ENCODE data around the gene NTM.

DNA sequence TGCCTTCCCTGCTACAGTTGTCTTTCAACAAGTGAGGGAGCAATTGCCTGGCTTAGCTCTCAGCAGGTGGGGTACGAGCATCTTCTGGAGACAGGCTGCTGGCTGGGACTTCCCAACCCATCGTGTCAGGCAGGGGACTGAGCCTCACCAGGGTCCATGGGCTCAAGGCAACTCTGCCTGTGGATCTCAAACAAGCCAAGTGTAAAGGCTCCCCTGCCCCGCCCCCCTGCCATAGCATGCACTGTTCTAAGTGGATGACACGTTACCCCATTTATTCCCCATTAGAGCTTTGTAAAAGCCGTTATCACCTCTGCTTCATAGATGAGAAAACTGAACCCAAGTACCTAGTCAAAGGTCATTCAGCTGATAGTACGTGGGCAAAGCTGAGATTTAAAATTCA lies 222.9 kb downstream of the NTM start:
- TF ChIP-seq POLR2A (IDR thresholded peaks at IDR 0.05): no peak
- TF ChIP-seq, protein P1, sequence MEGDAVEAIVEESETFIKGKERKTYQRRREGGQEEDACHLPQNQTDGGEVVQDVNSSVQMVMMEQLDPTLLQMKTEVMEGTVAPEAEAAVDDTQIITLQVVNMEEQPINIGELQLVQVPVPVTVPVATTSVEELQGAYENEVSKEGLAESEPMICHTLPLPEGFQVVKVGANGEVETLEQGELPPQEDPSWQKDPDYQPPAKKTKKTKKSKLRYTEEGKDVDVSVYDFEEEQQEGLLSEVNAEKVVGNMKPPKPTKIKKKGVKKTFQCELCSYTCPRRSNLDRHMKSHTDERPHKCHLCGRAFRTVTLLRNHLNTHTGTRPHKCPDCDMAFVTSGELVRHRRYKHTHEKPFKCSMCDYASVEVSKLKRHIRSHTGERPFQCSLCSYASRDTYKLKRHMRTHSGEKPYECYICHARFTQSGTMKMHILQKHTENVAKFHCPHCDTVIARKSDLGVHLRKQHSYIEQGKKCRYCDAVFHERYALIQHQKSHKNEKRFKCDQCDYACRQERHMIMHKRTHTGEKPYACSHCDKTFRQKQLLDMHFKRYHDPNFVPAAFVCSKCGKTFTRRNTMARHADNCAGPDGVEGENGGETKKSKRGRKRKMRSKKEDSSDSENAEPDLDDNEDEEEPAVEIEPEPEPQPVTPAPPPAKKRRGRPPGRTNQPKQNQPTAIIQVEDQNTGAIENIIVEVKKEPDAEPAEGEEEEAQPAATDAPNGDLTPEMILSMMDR (IDR thresholded peaks at IDR 0.05): no peak

All from breast epithelium (tissue), 3 donors.